GM19035 (cell line): ENCODE results near the gene EGF.
"Not testable (repeated sequence)": the region's sequence is repeated elsewhere in the genome, so short reads cannot be mapped to it uniquely, and the experiment has no call there.

Experiments
- ATAC-seq: cut with Tn5 transposase; IDR thresholded peaks from one replicate; pipeline ENCODE4 v1.9.1; 2021; ENCODE audit not compliant: unreplicated experiment

EGF gene

GRCh38 chr4:110022457-110022856 is 109.8 kb downstream of the EGF start:
- ATAC-seq = no peak

DNA sequence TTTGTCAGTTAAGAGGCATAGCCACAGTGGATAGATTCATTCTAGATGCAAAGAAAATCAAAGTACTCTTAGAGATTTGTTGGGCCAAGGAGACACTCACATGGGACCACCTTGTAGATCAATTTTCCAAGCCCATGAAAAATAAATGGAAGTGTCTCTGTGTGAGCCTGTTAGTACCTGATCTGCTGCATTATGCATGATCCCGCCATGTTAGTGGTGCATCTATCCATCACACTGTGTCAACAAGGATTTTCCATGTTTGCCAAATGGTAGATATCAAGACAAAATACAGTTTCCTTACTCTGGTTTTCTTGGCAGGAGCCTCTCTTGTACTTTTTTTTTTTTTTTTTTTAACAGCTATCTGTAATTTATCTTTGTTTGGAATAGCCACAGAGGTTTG is 112.4 kb downstream of the EGF start:
- no peak for ATAC-seq

- no peak for ATAC-seq
Observed at GRCh38 chr4:110025718-110026117, 113.0 kb downstream of the EGF start.

DNA sequence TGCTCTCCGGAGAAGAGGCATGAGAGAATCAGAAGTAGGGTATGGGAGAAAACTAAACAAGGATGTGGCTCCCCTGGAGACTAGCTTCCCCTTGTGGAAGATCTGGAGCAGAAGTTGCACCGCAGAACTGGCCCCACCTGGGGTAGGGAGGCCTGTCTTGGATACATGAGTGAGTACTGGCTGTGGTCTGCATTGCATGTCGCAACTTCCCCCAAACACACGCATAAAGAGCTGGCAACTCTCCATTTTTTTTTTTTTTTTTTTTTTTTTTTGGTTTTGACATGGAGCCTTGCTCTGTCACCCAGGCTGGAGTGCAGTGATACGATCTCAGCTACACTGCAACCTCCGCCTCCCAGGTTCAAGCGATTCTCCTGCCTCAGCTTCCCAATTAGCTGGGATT is 119.9 kb downstream of the EGF start:
- ATAC-seq = no peak

GRCh38 chr4:110033355-110034025 is 120.8 kb downstream of the EGF start:
- ATAC-seq = no peak

DNA sequence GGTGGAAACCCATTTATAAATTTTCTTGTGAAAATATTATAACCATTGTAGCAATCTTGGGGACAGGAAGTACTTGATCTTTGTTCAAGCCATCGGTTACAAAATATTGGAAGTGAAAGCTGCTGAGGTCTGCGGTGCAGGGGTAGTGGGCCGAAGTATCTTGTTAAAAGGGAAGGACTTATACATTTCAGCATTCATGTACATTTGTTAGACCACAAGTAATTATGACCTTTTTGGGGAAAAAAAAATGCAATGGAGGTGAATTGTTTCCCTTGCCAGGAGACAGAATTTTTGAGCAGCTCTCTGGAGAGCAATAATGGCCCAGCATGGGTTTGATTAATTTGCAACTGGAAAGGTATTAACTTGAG is 121.3 kb downstream of the EGF start:
- peak; percentile 99 for ATAC-seq

GRCh38 chr4:110039164-110039563 is 126.5 kb downstream of the EGF start:
- ATAC-seq = not testable (repeated sequence)

DNA sequence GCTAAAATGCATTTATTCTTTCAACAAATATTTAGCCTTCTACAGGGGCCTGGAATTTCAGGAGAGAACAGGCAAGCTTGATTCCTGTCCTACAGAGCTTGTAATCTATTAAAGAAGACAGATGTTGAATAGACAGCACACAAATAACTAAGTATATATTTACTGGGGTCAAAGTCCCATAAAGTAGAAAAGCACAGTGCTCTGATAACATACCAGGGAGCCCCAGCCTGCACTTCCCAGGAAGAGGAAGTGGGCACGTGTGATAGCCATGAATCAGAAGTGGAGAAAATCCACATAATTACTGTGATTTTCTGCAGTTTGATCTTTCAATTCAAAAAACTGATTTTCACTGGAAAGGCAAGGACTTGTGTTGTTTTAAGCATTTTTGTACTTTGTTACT is 129.1 kb downstream of the EGF start:
- no peak for ATAC-seq

GRCh38 chr4:110042545-110043517 is 130.1 kb downstream of the EGF start:
- no peak for ATAC-seq

- no peak for ATAC-seq
Observed at GRCh38 chr4:110046588-110047049, 133.9 kb downstream of the EGF start.

- peak; percentile 69 for ATAC-seq
Observed at GRCh38 chr4:110049951-110050925, 137.6 kb downstream of the EGF start.

- peak; percentile 62 for ATAC-seq
Observed at GRCh38 chr4:110055158-110055768, 142.6 kb downstream of the EGF start.

GRCh38 chr4:110058677-110059076 is 146.0 kb downstream of the EGF start:
- no peak for ATAC-seq

DNA sequence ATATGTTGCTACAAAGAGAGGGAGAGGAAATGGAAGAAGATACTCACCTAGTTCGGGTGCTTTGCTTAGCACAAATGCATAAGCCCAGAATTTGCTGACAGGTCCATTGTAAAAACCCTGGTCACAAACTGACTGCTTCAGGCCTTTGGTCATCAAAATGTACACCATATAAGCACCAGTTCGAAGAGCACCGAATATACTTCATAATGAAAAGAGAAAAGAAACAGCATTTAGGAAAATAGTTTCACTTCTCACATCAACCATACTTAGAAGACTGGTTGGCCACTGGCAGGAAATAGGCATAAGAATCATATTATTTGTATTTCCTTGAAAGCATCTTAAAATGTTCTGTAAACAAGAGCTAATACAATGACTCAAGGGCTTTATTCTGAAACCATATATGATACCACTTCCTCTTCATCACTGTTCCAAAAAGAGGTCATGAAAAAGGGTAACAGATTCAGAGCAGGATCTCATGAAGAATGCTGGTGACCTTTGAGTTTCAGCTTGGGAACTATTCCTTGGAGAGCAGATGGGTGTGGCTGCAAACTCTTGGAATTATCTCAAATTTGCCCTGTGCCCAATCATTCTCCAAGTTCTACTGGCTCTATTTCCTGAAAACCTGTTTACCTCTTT is 147.0 kb downstream of the EGF start:
- ATAC-seq = peak; percentile 82

- no peak for ATAC-seq
Observed at GRCh38 chr4:110061076-110061475, 148.4 kb downstream of the EGF start.
